Endothelial cell of hepatic sinusoid (primary cell): ENCODE measurements around the gene PNPLA7.
"Not testable (repeated sequence)": the region's sequence is repeated elsewhere in the genome, so short reads cannot be mapped to it uniquely, and the experiment has no call there.

ENCODE experiments used
- in situ Hi-C: cut with HindIII; loops from 2 replicates; pipeline ENCODE4 v1.10.0; 2017; ENCODE audit warnings: low sequenced_read_pairs

Gene PNPLA7

GRCh38 chr9:137484551-137485315, 65.5 kb downstream of the PNPLA7 start:
- in situ Hi-C loops, result no loop called here

- in situ Hi-C loops, result no loop called here
Observed at GRCh38 chr9:137482094-137482781, 68.0 kb downstream of the PNPLA7 start.

DNA sequence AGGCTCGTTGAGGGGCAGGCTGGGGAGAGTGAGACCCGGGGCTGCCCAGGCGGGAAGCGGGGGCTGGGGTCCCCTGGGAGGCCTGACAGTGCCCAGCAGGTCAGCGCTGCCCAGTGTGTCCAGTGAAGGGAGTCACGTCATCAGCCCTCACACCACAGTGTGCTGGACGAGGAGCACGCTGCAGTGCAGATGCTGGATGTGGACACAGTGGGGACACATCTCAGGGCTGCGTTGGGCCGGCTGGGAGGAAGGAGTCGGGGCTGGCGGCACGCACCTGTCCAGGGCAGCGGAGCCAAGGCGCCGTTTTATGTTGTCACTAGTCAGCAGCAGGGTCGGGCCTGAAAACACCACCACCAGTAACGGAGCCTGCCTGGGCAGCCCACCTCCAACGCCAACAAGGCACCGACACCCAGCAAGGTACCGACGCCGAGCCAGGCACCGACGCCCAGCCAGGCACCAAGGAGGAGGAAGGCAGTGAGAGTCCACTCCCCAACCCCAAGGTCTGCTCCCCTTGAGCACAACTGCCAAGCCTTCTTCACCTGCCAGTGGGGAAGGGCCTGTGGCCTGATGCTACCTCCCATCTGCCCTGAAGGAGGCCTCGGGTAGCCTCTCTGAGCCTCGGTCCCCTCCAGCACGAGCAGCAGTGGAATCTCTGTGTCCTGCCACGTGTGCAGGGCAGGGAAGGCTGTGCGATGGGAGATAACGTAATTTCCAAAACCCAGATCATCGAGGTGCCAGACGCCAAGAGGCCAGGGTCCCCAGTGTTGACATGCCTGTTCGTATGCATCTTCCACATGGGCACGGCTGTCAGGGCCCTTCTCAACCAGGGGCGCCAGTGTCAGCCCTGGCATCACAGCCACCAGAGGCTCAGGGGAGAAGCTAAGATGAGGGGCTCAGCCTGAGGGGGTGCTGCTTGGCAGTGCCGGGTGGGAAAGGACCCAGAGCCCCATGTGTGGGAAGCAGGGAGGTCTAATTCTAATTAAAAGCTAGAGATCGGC, 69.2 kb downstream of the PNPLA7 start:
- in situ Hi-C loops, result no loop called here

DNA sequence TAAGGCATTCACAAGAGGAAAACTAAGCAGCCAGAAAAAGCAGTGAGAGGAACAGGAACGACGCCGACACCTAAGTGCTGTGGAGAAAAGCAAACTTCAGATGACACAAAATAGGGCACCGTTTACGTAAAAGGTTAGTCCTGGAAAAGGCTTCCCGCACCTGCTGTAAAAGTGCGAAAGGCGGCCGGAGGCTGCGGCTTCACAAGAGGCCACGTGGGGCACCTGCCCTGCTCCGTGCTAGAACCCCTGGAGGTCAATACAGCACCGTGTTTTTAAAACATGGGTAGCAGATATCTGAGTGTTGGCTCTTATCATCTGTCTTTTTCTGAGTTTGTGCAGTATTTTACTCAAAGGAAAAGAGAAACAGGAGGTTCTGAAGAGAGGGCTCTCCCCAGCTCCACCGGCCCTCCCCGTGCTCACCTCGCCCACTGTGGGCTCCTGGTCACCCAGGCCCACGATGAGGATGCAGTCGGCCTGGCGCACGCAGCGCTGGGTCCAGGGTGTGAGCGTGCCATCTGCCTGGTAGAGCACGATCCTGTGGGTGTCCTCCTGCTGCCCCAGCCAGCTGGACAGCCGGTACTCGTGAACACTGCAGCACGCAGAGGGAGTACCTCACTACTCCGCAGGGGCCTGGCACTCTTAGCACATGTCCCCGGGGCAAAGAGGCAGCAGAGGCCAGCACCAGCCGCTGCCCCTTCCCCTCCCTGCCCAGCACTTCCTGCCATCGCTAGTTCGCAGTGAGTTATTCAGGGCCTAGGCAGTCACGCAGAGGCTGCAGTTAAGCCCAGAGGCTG, 70.1 kb downstream of the PNPLA7 start:
- in situ Hi-C loops, result no loop called here

DNA sequence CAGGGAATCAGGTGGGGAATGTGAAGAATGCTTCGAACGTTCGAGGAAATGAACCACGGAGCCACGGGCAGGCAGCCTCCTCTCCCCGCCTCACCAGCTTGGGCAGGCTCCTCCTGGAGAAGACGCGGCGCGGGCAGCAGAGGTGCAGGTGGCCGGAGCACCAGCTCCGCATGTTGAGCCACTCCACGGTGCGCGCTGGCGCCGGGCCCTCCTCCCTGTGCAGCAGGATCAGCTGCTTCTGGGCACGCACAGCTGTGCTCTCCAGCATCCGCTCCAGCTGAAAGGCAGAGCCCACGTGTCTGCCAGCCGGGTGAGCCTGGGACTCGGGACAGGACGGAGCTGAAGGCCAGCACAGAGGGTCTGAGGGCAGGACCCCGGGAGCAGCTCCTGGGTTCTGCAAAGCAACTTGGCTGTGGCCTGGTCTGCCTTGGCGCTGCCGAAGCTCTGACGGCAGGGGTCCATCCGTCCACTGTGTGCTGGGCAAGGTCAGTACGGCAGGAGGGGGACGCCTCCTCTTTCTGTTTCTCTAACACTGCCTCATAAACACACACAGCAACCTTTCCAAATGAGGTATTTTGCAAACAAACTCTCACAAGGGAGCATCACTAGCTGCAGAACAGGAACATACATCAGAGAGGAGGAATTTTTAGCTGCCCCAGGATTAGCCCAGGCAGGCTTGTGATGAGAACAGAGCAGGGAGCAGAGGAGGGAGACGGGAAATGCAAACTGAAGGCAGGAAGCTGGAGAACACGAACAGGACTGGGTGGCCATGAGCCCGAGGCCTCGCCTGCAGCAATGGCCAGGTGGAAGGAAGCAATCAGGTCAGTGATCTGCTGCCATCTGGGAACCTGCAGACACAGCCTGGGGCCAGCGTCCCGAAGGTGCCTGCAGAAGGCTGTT, 71.0 kb downstream of the PNPLA7 start:
- in situ Hi-C loops, result no loop called here

GRCh38 chr9:137478613-137478961, 71.6 kb downstream of the PNPLA7 start:
- in situ Hi-C loops, result no loop called here

DNA sequence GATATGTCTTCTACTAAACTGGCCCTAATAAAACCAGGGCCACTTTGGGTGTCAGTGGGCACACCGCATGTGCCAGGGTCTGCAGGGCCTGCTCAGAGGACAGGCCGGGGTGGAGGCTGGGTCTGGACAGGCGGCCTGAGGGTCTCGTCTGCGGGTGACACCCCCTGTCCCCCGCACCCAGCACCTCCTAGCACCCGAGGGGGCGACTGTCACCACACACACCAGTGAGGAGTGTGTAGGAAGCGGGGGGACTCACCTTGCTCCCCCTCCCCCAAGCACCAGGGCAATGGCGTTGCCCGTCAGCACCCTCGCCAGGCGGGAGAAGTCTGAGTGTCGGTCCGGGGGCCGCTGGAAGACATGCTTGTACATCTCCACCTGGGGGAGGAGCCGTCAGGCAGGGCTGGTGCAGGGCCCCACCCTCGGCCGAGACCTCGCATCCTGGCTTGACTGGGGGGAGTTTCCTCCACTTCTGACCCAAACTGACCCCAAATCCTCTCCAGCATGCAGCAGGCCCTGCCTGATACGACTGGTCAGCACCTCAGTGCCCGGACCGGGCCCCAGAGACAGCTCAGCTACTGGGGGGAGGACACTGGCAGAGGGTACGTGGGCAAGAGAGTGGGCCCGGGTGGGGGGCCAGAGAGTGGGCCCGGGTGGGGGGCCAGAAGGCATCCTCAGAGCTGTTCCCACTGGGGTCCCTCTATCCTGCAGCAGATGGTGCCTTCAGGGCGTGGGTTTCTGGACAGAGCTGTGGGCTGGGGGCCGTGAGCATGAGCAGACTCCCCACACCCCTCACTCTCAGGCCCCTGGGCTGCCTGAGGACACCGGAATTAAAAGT, 72.2 kb downstream of the PNPLA7 start:
- in situ Hi-C loops, result no loop called here

- in situ Hi-C loops, result no loop called here
Observed at GRCh38 chr9:137476856-137477255, 73.3 kb downstream of the PNPLA7 start.

DNA sequence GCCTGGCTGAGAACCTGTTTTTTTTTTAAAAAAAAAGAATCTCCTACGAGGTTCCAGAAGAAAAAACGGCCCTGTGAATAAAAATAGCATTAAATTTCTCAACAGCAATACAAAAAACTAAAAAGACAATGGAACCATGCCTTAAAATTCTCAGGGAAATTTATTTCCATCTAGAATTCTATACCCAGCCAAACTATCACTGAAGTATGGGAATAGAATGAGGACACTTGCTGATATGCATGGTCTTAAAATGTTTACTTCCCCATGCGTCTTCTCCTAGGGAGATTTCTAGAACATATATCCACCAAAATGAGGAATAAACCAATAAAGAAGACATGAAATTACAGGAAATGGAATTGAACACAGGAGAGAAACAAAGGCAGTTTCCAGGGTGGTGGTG, 74.5 kb downstream of the PNPLA7 start:
- in situ Hi-C loops, result no loop called here

- in situ Hi-C loops, result no loop called here
Observed at GRCh38 chr9:137474271-137474670, 75.9 kb downstream of the PNPLA7 start.

DNA sequence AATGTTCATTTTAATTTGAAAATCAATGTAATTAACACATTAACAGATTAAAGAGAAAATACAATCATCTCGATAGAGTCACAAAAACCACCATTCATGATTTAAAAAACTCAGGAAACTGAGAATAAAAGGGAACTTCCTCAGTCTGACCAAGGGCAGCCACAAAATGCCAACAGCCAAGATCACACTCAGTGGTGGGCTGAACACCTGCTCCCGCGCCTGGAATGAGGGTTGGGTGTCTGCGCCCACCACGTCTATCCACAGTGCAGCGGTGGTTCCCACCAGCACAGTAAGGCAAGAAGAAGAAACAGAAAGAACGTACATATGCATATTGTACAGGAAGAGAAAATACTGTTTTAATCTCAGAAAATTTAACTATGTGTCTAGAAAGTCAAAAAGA, 79.4 kb downstream of the PNPLA7 start:
- in situ Hi-C loops, result no loop called here

GRCh38 chr9:137467896-137468295, 82.3 kb downstream of the PNPLA7 start:
- in situ Hi-C loops, result no loop called here

GRCh38 chr9:137467161-137467581, 83.0 kb downstream of the PNPLA7 start:
- in situ Hi-C loops, result no loop called here

DNA sequence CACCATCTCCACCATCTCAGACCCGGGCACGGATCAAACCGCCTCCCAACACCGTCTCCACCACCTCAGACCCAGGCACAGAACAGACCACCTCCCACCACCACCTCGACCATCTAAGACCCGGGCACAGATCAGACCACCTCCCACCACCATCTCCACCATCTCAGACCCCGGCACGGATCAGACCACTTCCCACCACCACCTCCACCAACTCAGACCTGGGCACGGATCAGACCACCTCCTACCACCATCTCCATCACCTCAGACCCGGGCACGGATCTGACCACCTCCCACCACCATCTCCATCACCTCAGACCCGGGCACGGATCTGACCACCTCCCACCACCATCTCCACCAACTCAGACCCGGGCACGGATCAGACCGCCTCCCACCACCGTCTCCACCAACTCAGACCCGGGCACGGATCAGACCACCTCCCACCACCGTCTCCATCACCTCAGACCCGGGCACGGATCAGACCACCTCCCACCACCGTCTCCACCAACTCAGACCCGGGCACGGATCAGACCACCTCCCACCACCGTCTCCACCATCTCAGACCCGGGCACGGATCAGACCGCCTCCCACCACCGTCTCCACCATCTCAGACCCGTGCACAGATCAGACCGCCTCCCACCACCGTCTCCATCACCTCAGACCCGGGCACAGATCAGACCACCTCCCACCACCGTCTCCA, 83.7 kb downstream of the PNPLA7 start:
- in situ Hi-C loops, result not testable (repeated sequence)

- in situ Hi-C loops, result no loop called here
Observed at GRCh38 chr9:137465720-137466388, 84.3 kb downstream of the PNPLA7 start.

- in situ Hi-C loops, result no loop called here
Observed at GRCh38 chr9:137465000-137465719, 85.0 kb downstream of the PNPLA7 start.
